Activated naive CD4-positive, alpha-beta T cell treated with anti-CD3 and anti-CD28 coated beads for 36 hours (primary cell): Measurements from ENCODE around the gene CLDN2. TPM values are rescaled to one million over a fixed set of nuclear protein-coding genes. Genes with fewer than 3 reads are reported as not detected.
"Not testable (repeated sequence)": the region's sequence is repeated elsewhere in the genome, so short reads cannot be mapped to it uniquely, and the experiment has no call there.

ENCODE experiments used
- CTCF ChIA-PET: fragments of 350-600 bp; sonication (Branson Sonifier 250); formaldehyde crosslinking; loops from one replicate; lab custom pipeline; 2021; ENCODE audit warnings: antibody characterized with exemption; lab: Charles Lee
- DNase-seq: peaks from one replicate; pipeline ENCODE4 v3.0.0-alpha.2; 2020
- H3K27ac Mint-ChIP-seq: one replicate; pipeline ENCODE4 v1.8.0; 2021; ENCODE audit warnings: mild to moderate bottlenecking, mixed read lengths
- H3K27me3 Mint-ChIP-seq: one replicate; pipeline ENCODE4 v1.8.0; 2021; ENCODE audit warnings: low read depth, mixed read lengths
- H3K36me3 Mint-ChIP-seq: one replicate; pipeline ENCODE4 v1.8.0; 2021; ENCODE audit warnings: low read depth, mixed read lengths
- H3K4me1 Mint-ChIP-seq: one replicate; pipeline ENCODE4 v1.8.0; 2021; ENCODE audit warnings: low read depth, mixed read lengths
- H3K4me3 Mint-ChIP-seq: one replicate; pipeline ENCODE4 v1.8.0; 2021; ENCODE audit warnings: mild to moderate bottlenecking, moderate library complexity, mixed read lengths
- H3K9me3 Mint-ChIP-seq: one replicate; pipeline ENCODE4 v1.8.0; 2021; ENCODE audit warnings: mixed read lengths
- intact Hi-C: fragments of 100-400 bp; cut with micrococcal nuclease; formaldehyde crosslinking; loops from one replicate; pipeline ENCODE4 v1.15.1; 2023
- total RNA-seq, 2 experiments: library from RNA; stranded (reverse); gene quantifications; one replicate each; pipeline ENCODE4 v1.2.3, GENCODE V29; 2021

Gene CLDN2
- total RNA-seq = not detected

- Mint-ChIP-seq H3K4me1 (peaks cover 17% of the 10 kb centered on the region), H3K36me3 (no peaks in the 10 kb centered on the region), H3K4me3 (no peak within 1 kb of the TSS), H3K27me3 (no peaks in the 10 kb centered on the region), H3K9me3 (no peaks in the 10 kb centered on the region), H3K27ac (no peak within 1 kb of the TSS)
- CTCF ChIA-PET = no interaction called here
- DNase-seq = no peak
- intact Hi-C loops = no loop called here
These were observed at the start of gene CLDN2 for GRCh38 chrX:106919932-106920452. CLDN2 (plus strand) TSS chrX:106920402; CDS start chrX:106928229, 7,827 bp downstream.

DNA sequence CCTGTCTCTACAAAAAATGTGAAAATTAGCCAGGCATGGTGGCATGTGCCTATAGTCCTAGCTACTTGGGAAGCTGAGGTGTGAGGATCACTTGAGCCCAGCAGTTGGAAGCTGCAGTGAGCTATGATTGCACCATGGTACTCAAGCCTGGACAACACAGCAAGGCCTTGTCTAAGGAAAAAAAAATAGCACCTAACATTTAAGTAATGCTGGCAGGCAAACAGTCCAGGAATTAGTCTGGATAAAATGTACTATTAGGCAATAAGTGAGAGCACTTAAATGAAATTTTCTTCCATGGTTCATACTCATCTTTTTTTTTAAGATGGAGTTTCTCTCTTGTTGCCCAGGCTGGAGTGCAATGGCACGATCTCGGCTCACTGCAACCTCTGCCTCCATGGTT is 47.4 kb upstream of the CLDN2 start:
- H3K36me3 Mint-ChIP-seq, intact Hi-C loops, H3K4me3 Mint-ChIP-seq, CTCF ChIA-PET, DNase-seq, H3K27me3 Mint-ChIP-seq, H3K4me1 Mint-ChIP-seq, H3K9me3 Mint-ChIP-seq, H3K27ac Mint-ChIP-seq: not testable (repeated sequence)

DNA sequence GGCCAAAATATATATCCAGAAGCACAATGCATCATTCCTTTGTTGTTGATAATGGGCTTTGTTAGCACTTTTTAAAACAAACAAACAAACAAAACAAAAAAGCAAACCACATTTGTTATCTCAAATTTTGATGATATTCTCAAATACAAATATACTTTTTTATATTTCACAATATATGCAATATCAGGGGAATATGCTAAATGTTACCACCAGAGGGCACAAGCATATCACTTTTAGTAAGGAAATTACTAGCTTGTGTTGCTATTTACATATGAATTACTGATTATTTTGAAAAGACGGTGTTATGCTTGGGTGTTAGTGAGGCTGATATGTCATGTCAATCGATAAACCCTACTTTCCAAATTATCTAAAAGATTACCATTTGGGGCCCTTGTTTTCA is 46.1 kb upstream of the CLDN2 start:
- no peak overlapping the region for H3K4me3 Mint-ChIP-seq
- DNase-seq = no peak
- no peaks in the 10 kb centered on the region for H3K9me3 Mint-ChIP-seq
- no peaks in the 10 kb centered on the region for H3K27me3 Mint-ChIP-seq
- intact Hi-C loops = no loop called here
- no peaks in the 10 kb centered on the region for H3K4me1 Mint-ChIP-seq
- no peaks in the 10 kb centered on the region for H3K36me3 Mint-ChIP-seq
- no peak overlapping the region for H3K27ac Mint-ChIP-seq
- CTCF ChIA-PET = no interaction called here

GRCh38 chrX:106875151-106875550 is 45.1 kb upstream of the CLDN2 start:
- Mint-ChIP-seq H3K36me3 (no peaks in the 10 kb centered on the region), H3K27me3 (no peaks in the 10 kb centered on the region), H3K4me1 (no peaks in the 10 kb centered on the region), H3K4me3 (no peak overlapping the region), H3K9me3 (no peaks in the 10 kb centered on the region), H3K27ac (no peak overlapping the region)
- intact Hi-C loops = no loop called here
- DNase-seq = no peak
- CTCF ChIA-PET = interaction anchor here (0.6 to 1.3 kb wide), 4 partner anchors 17 to 584 kb away, joined by 3 to 4 read pairs (median 3); no protein-coding TSS in a partner anchor

DNA sequence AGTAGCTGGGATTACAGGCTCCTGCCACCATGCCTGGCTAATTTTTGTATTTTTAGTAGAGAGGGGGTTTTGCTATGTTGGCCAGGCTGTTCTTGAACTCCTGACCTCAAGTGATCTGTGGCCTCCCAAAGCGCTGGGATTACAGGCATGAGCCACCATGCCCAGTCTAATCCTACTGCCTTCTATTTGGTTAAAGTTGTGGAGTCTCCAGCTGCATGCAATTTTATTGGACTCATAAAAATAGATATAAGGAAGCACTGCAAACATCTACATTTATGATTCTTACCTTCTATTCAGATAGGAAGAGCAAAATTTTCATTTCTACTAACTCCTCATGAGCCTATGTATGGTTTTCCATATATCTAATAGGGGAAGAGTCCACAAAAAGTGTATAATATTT is 30.7 kb upstream of the CLDN2 start:
- H3K4me3 Mint-ChIP-seq = no peak overlapping the region
- H3K4me1 Mint-ChIP-seq = no peaks in the 10 kb centered on the region
- DNase-seq = no peak
- H3K27ac Mint-ChIP-seq = no peak overlapping the region
- no peaks in the 10 kb centered on the region for H3K27me3 Mint-ChIP-seq
- H3K9me3 Mint-ChIP-seq = no peaks in the 10 kb centered on the region
- CTCF ChIA-PET = no interaction called here
- no peaks in the 10 kb centered on the region for H3K36me3 Mint-ChIP-seq
- intact Hi-C loops = no loop called here

GRCh38 chrX:106891762-106892460 is 28.3 kb upstream of the CLDN2 start:
- CTCF ChIA-PET = interaction anchor here (1.6 kb wide), 1 partner anchor 16 kb away, joined by 3 read pairs; no protein-coding TSS in a partner anchor
- Mint-ChIP-seq H3K4me3 (no peak overlapping the region), H3K27ac (no peak overlapping the region)

GRCh38 chrX:106894392-106894909 is 25.8 kb upstream of the CLDN2 start:
- intact Hi-C loops = loop anchor here (1.0 to 10.0 kb wide), 4 partner anchors 59 to 1000 kb away; no protein-coding TSS in a partner anchor
- peaks cover 5% of the 10 kb centered on the region for H3K4me1 Mint-ChIP-seq

More at GRCh38 chrX:106891762-106892460, 28.3 kb upstream of the CLDN2 start:
- Mint-ChIP-seq H3K9me3 (no peaks in the 10 kb centered on the region), H3K27me3 (no peaks in the 10 kb centered on the region), H3K36me3 (no peaks in the 10 kb centered on the region), H3K4me1 (peaks cover 3% of the 10 kb centered on the region)
- intact Hi-C loops = loop anchor here (10.0 kb wide), 2 partner anchors 407 to 1003 kb away; no protein-coding TSS in a partner anchor
- DNase-seq = no peak

DNA sequence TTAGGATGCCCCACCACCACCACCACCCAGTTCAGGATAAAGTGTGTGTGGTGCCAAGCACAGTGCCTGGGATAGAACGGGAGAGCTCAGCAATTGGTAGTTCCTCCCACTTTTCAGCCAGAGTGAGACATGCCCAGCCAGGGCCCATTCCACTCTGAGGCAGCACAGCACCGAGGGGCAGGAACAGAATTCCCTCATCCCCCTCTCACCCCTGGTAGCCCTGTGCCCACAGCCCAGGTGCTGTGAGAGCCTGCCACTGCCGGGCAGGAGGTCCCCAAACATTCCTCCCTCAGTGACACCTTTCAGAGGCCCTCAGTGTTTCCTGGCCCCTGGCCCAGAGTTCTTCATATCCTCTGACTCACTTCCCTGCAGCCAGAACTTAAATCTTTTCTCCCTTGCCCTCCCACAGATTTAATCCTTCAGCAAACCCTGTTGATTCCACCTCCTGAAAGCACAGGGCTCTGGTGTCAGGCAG is 25.2 kb upstream of the CLDN2 start:
- Mint-ChIP-seq H3K27ac (no peak overlapping the region), H3K4me1 (peaks cover 5% of the 10 kb centered on the region), H3K9me3 (no peaks in the 10 kb centered on the region), H3K4me3 (no peak overlapping the region), H3K36me3 (no peaks in the 10 kb centered on the region), H3K27me3 (no peaks in the 10 kb centered on the region)
- CTCF ChIA-PET = interaction anchor here (0.6 to 1.6 kb wide), 11 partner anchors 9 to 771 kb away, joined by 3 to 6 read pairs (median 3); partner anchors contain the start of gene RIPPLY1
- peak; percentile 6 for DNase-seq
- intact Hi-C loops = loop anchor here (1.0 to 10.0 kb wide), 6 partner anchors 58 to 1172 kb away; partner anchors contain the start of genes NCBP2L and TSC22D3

More at GRCh38 chrX:106894392-106894909, 25.8 kb upstream of the CLDN2 start:
- no peaks in the 10 kb centered on the region for H3K27me3 Mint-ChIP-seq
- H3K27ac Mint-ChIP-seq = no peak overlapping the region
- CTCF ChIA-PET = interaction anchor here (0.7 to 1.6 kb wide), 13 partner anchors 9 to 646 kb away, joined by 3 to 6 read pairs (median 3); partner anchors contain the start of gene RIPPLY1
- no peaks in the 10 kb centered on the region for H3K9me3 Mint-ChIP-seq
- DNase-seq = peak; percentile 64
- no peak overlapping the region for H3K4me3 Mint-ChIP-seq
- H3K36me3 Mint-ChIP-seq = no peaks in the 10 kb centered on the region

GRCh38 chrX:106897259-106897658 is 22.9 kb upstream of the CLDN2 start:
- H3K27ac Mint-ChIP-seq = no peak overlapping the region
- DNase-seq = no peak
- H3K27me3 Mint-ChIP-seq = no peaks in the 10 kb centered on the region
- intact Hi-C loops = loop anchor here (5.0 to 10.0 kb wide), 4 partner anchors 412 to 1170 kb away; partner anchors contain the start of genes NCBP2L and TSC22D3
- no peak overlapping the region for H3K4me3 Mint-ChIP-seq
- peaks cover 5% of the 10 kb centered on the region for H3K4me1 Mint-ChIP-seq
- no peaks in the 10 kb centered on the region for H3K9me3 Mint-ChIP-seq
- H3K36me3 Mint-ChIP-seq = no peaks in the 10 kb centered on the region
- CTCF ChIA-PET = interaction anchor here (0.7 to 2.9 kb wide), 8 partner anchors 25 to 1025 kb away, joined by 3 to 8 read pairs (median 4); no protein-coding TSS in a partner anchor

DNA sequence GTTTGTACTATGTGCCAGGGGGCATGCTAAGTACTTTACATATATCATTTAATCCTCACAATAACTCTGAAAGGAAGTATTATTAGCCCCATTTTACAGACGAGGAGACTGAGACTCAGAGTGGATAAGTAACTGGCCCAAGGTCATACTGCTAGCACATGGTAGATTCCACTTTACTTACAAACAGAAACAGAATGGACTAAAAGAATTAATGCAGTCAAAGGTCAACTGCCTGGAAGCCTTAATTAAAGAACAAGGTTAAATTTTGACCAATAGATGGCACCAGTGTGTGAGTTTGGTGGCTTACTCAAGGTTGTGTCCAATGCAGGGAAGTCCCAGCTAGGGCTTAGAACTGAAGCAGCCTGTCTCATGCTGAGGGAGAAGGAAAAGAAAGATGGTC is 21.7 kb upstream of the CLDN2 start:
- Mint-ChIP-seq H3K9me3 (no peaks in the 10 kb centered on the region), H3K27ac (no peak overlapping the region), H3K27me3 (no peaks in the 10 kb centered on the region), H3K4me3 (no peak overlapping the region), H3K4me1 (peaks cover 5% of the 10 kb centered on the region), H3K36me3 (no peaks in the 10 kb centered on the region)
- intact Hi-C loops = loop anchor here (1.0 to 10.0 kb wide), 8 partner anchors 55 to 1169 kb away; partner anchors contain the start of genes NCBP2L and TSC22D3
- CTCF ChIA-PET = interaction anchor here (0.6 to 2.9 kb wide), 11 partner anchors 23 to 532 kb away, joined by 3 to 8 read pairs (median 3); no protein-coding TSS in a partner anchor
- DNase-seq = peak; percentile 20

DNA sequence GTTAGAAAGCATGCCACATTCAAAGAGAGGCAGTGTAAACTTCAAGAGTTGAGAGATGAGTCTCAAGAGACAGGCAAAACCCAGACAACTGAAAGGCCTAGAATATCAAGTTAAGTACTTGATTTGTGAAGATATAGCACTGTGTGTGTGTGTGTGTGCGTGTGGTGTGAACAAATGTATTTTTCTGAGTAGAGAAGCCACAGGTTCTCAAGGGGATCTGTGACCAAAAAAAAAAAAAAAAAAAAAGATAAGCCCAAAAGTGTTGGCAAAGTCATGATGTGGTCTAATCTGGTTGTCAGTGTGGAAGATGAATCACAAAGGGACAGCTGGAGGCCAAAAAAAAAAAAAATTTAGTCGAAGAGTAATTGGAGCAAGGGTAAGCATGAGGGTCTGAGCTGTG is 20.9 kb upstream of the CLDN2 start:
- Mint-ChIP-seq H3K27ac (no peak overlapping the region), H3K9me3 (no peaks in the 10 kb centered on the region)

GRCh38 chrX:106899841-106900240 is 20.4 kb upstream of the CLDN2 start:
- no peaks in the 10 kb centered on the region for H3K9me3 Mint-ChIP-seq
- no peaks in the 10 kb centered on the region for H3K36me3 Mint-ChIP-seq
- peaks cover 5% of the 10 kb centered on the region for H3K4me1 Mint-ChIP-seq
- CTCF ChIA-PET = no interaction called here
- H3K27me3 Mint-ChIP-seq = no peaks in the 10 kb centered on the region
- intact Hi-C loops = loop anchor here (2.0 to 10.0 kb wide), 7 partner anchors 99 to 1167 kb away; partner anchors contain the start of genes NCBP2L and TSC22D3
- H3K27ac Mint-ChIP-seq = no peak overlapping the region
- no peak for DNase-seq
- no peak overlapping the region for H3K4me3 Mint-ChIP-seq

More for the DNA sequence above, 20.9 kb upstream of the CLDN2 start:
- Mint-ChIP-seq H3K36me3 (no peaks in the 10 kb centered on the region), H3K27me3 (no peaks in the 10 kb centered on the region), H3K4me3 (no peak overlapping the region), H3K4me1 (peaks cover 5% of the 10 kb centered on the region)
- CTCF ChIA-PET = interaction anchor here (0.9 to 2.9 kb wide), 4 partner anchors 50 to 531 kb away, joined by 3 to 8 read pairs (median 3); no protein-coding TSS in a partner anchor
- no peak for DNase-seq
- intact Hi-C loops = loop anchor here (2.0 to 10.0 kb wide), 7 partner anchors 100 to 1168 kb away; partner anchors contain the start of genes NCBP2L and TSC22D3
